Heart right ventricle (tissue), 16 donors: Measurements from ENCODE around the gene CDR2. TPM values are rescaled to one million over a fixed set of nuclear protein-coding genes. Genes with fewer than 3 reads are reported as not detected.
A peak's percentile ranks its signal among the peaks of the same experiment; 100 is the strongest.

Experiments used
- ATAC-seq, 8 donors: fragments of 200-7000 bp; cut with Tn5 transposase; one replicate each; pipeline ENCODE4 v1.9.1; 2020; ENCODE audit warnings: mild to moderate bottlenecking in 8 of 8, moderate library complexity in 8 of 8, moderate number of reproducible peaks in 1 of 8
- DNase-seq, 2 donors: peaks; one replicate each; pipeline ENCODE4 v3.0.0-alpha.2; 2020
- H3K27ac ChIP-seq, 10 donors: fragments of 200-600 bp; sonication (generic) in 2 of 10; one replicate each; pipeline versions ENCODE4 v1.5.0 to v1.8.0; 2020 to 2022; ENCODE audit warnings: mild to moderate bottlenecking in 3 of 10
- H3K27me3 ChIP-seq, 7 donors: fragments of 200-600 bp; one replicate each; pipeline ENCODE4 v1.8.0; 2021 to 2022; ENCODE audit warnings: mild to moderate bottlenecking in 2 of 7
- H3K36me3 ChIP-seq, 9 donors: fragments of 200-600 bp; sonication (generic) in 1 of 9; one replicate each; pipeline versions ENCODE4 v1.5.0 to v1.8.0; 2020 to 2022; ENCODE audit warnings: mild to moderate bottlenecking in 2 of 9
- H3K4me1 ChIP-seq, 9 donors: fragments of 200-600 bp; sonication (generic) in 1 of 9; one replicate each; pipeline versions ENCODE4 v1.5.0 to v1.8.0; 2020 to 2022; ENCODE audit warnings: mild to moderate bottlenecking in 4 of 9
- H3K4me3 ChIP-seq, 10 donors: fragments of 200-600 bp; sonication (generic) in 2 of 10; one replicate each; pipeline versions ENCODE4 v1.5.0 to v1.8.0; 2020 to 2022; ENCODE audit warnings: mild to moderate bottlenecking in 7 of 10, moderate library complexity in 2 of 10
- H3K9me3 ChIP-seq, 11 donors: fragments of 200-600 bp in 10 of 11; sonication (generic) in 2 of 11; one replicate each; pipeline versions ENCODE4 v1.5.0 to v1.8.0; 2013 to 2022; ENCODE audit warnings: mild to moderate bottlenecking in 2 of 11, control low read depth in 1 of 11, moderate library complexity in 1 of 11
- CTCF ChIP-seq, 9 donors: fragments of 200-600 bp; sonication (generic) in 2 of 9; IDR thresholded peaks; one replicate each; pipeline versions ENCODE4 v1.5.0 to v1.8.0; 2021 to 2022; ENCODE audit warnings: antibody characterized with exemption in 9 of 9, mild to moderate bottlenecking in 5 of 9, moderate library complexity in 1 of 9
- WGBS, 2 donors: extraction: QIAGEN DNeasy Blood & Tissue Kit; methylation state at CpG; one replicate each; pipeline ENCODE4 v1.1.7; 2013; ENCODE audit warnings: inconsistent platforms in 1 of 2; 5-methylcytosine and 5-hydroxymethylcytosine counted together
- intact Hi-C, 10 donors: fragments of 100-400 bp; cut with DNase I; formaldehyde crosslinking; loops; one replicate each; pipeline versions ENCODE4 v1.11.1 to v1.14.2; 2022
- polyA plus RNA-seq, 2 donors: library from polyadenylated mRNA; stranded (reverse); fragments of 200-250 nt; gene quantifications; one replicate each; pipeline ENCODE4 v1.2.3, GENCODE V29; 2013
- total RNA-seq, 10 donors: library from RNA; stranded (reverse); fragmentation: NEBNext Ultra II Directional in 3 of 10; extraction: Animal tissue kit (Norgen Biotek cat#: 25700) in 3 of 10; gene quantifications; one replicate each; pipeline versions ENCODE4 v1.2.1 to v1.2.4, GENCODE V29; 2021 to 2023
- donor health status: Arrhythmogenic right ventricular cardiomyopathy.
- donor health status: ischemic (EF 13 %, LVEDD 7.1; RV severe dilation, severe dysfunction).
- donor health status: healthy with polysubstance abuse.
- donor health status: DM: no; HTN: yes; CAD: no.
- donor health status: DM: no; HTN: no; CAD: no.
- donor health status: ischemic (EF 25% LVEDD 6.9; RV normal size, moderate dysfunction).
- donor health status: ischemic (EF 25% LVEDD 5.7; RV mildly dilated, moderate dysfunction).
- donor health status: healthy.
- donor health status: DM: yes; HTN: yes; CAD: no.
- donor health status: Ischemic cardiomyopathy.
- donor health status: ischemic (EF 35%, LVEDD 5.7; RV mildly dilated, moderate dysfunction).
- donor health status: nonischemic (EF 11% LVEDD 7.7; RV severe dilation, severe dysfunction).
- donor health status: DM: yes; HTN: yes; CAD: no.
- donor health status: PGD.
- donor health status: ischemic (EF 29% LVEDD 5.4; RV normal size, mild dysfunction).
- donor health status: nonischemic (EF 23%, LVEDD 6.1; RV moderate dilation, normal function).

CDR2 gene
- total and polyA plus RNA-seq, 12 donors = 4.2 to 8.4 (median 6.9) TPM

- peaks cover 0 to 48% (median 6%) of the 10 kb centered on the region in 9 donors for H3K36me3 ChIP-seq
- peaks cover 0 to 35% (median 23%) of the 10 kb centered on the region in 9 donors for H3K4me1 ChIP-seq
- peak in 3 of 8 donors; percentile 22 to 28 (median 25) for ATAC-seq
- 40 to 53% methylated on average over 8 of the region's 8 CpGs for WGBS, 2 donors
- H3K9me3 ChIP-seq = no peaks in the 10 kb centered on the region
- H3K4me3 ChIP-seq = no peak overlapping the region
- no peaks in the 10 kb centered on the region for H3K27me3 ChIP-seq
- peak overlapping the region in 1 of 10 donors; percentile 48 for H3K27ac ChIP-seq
- intact Hi-C loops = no loop called here
- peak; percentile 49 to 57 for DNase-seq
- TF ChIP-seq CTCF (IDR thresholded peaks at IDR 0.05) = peak; percentile 38 to 77 (median 64)
Observed at GRCh38 chr16:22300427-22301071, 73.9 kb downstream of the CDR2 start.

GRCh38 chr16:22299036-22299435 is 75.4 kb downstream of the CDR2 start:
- H3K4me3 ChIP-seq = peak overlapping the region in 3 of 10 donors; percentile 97 to 99 (median 98)
- TF ChIP-seq CTCF (IDR thresholded peaks at IDR 0.05) = no peak
- H3K27me3 ChIP-seq = no peaks in the 10 kb centered on the region
- no peak for ATAC-seq
- DNase-seq = no peak
- peaks cover 0 to 33% (median 3%) of the 10 kb centered on the region in 9 donors for H3K36me3 ChIP-seq
- H3K4me1 ChIP-seq = peaks cover 0 to 35% (median 23%) of the 10 kb centered on the region in 9 donors
- no peaks in the 10 kb centered on the region for H3K9me3 ChIP-seq
- peak overlapping the region in 2 of 10 donors; percentile 90 to 95 for H3K27ac ChIP-seq
- intact Hi-C loops = loop anchor here in 8 of 10 donors (5.0 to 10.0 kb wide), 6 partner anchors 97 to 297 kb away; partner anchors contain the start of genes MOSMO (in 4 of the 8) and PDZD9 (in 4 of the 8)
- 100% methylated on average over 1 of the region's 1 CpG for WGBS, 2 donors

GRCh38 chr16:22297871-22298733 is 76.3 kb downstream of the CDR2 start:
- peaks cover 0 to 24% (median 0%) of the 10 kb centered on the region in 9 donors for H3K36me3 ChIP-seq
- H3K27ac ChIP-seq = peak overlapping the region; percentile 61 to 96 (median 92)
- H3K4me1 ChIP-seq = peaks cover 0 to 35% (median 23%) of the 10 kb centered on the region in 9 donors
- no peak for TF ChIP-seq CTCF (IDR thresholded peaks at IDR 0.05)
- no peaks in the 10 kb centered on the region for H3K9me3 ChIP-seq
- ATAC-seq (peak; percentile 8 to 69 (median 44)), DNase-seq (peak; percentile 50 to 65)
- intact Hi-C loops = loop anchor here in 9 of 10 donors (1.0 to 10.0 kb wide), 13 partner anchors 91 to 345 kb away; partner anchors contain the start of genes EEF2K (in 4 of the 9), MOSMO (in 4 of the 9), PDZD9 (in 4 of the 9) and UQCRC2 (in 1 of the 9)
- no peaks in the 10 kb centered on the region for H3K27me3 ChIP-seq
- WGBS, 2 donors = 1% methylated on average over 39 of the region's 39 CpGs
- peak overlapping the region; percentile 58 to 99 (median 87) for H3K4me3 ChIP-seq
